Measurements from ENCODE around the gene MED13L.

Gene MED13L

GRCh38 chr12:115944392-115944742, 333.1 kb downstream of the MED13L start:
- no peak for DNase-seq (ENCODE audit: low read depth in 2 of 2)

- DNase-seq (ENCODE audit: low read depth in 2 of 2): no peak
Observed at GRCh38 chr12:115943630-115944391, 333.7 kb downstream of the MED13L start.

GRCh38 chr12:115943310-115943629, 334.2 kb downstream of the MED13L start:
- DNase-seq (ENCODE audit: low read depth in 2 of 2): no peak

- DNase-seq (ENCODE audit: low read depth in 2 of 2): no peak
Observed at GRCh38 chr12:115942346-115942745, 335.1 kb downstream of the MED13L start.

- no peak for DNase-seq (ENCODE audit: low read depth in 2 of 2)
Observed at GRCh38 chr12:115941362-115941761, 336.1 kb downstream of the MED13L start.

GRCh38 chr12:115938794-115939377, 338.6 kb downstream of the MED13L start:
- no peak for DNase-seq (ENCODE audit: low read depth in 2 of 2)

- no peak for DNase-seq (ENCODE audit: low read depth in 2 of 2)
Observed at GRCh38 chr12:115936997-115937916, 340.2 kb downstream of the MED13L start.

- no peak for DNase-seq (ENCODE audit: low read depth in 2 of 2)
Observed at GRCh38 chr12:115934877-115935276, 342.6 kb downstream of the MED13L start.

GRCh38 chr12:115934046-115934445, 343.4 kb downstream of the MED13L start:
- no peak for DNase-seq (ENCODE audit: low read depth in 2 of 2)

GRCh38 chr12:115932066-115932465, 345.4 kb downstream of the MED13L start:
- DNase-seq (ENCODE audit: low read depth in 2 of 2): no peak

GRCh38 chr12:115930336-115930735, 347.2 kb downstream of the MED13L start:
- DNase-seq (ENCODE audit: low read depth in 2 of 2): no peak

GRCh38 chr12:115926037-115926670, 351.3 kb downstream of the MED13L start:
- no peak for DNase-seq (ENCODE audit: low read depth in 2 of 2)

- DNase-seq (ENCODE audit: low read depth in 2 of 2): no peak
Observed at GRCh38 chr12:115923851-115924250, 353.6 kb downstream of the MED13L start.

- no peak for DNase-seq (ENCODE audit: low read depth in 2 of 2)
Observed at GRCh38 chr12:115922952-115923564, 354.4 kb downstream of the MED13L start.

- no peak for DNase-seq (ENCODE audit: low read depth in 2 of 2)
Observed at GRCh38 chr12:115920395-115921183, 356.9 kb downstream of the MED13L start.

- DNase-seq (ENCODE audit: low read depth in 2 of 2): no peak
Observed at GRCh38 chr12:115918763-115919162, 358.7 kb downstream of the MED13L start.

GRCh38 chr12:115916910-115917668, 360.4 kb downstream of the MED13L start:
- DNase-seq (ENCODE audit: low read depth in 2 of 2): peak; percentile 39 to 71

- DNase-seq (ENCODE audit: low read depth in 2 of 2): no peak
Observed at GRCh38 chr12:115914122-115914521, 363.4 kb downstream of the MED13L start.

GRCh38 chr12:115912440-115912839, 365.1 kb downstream of the MED13L start:
- DNase-seq (ENCODE audit: low read depth in 2 of 2): no peak

- no peak for DNase-seq (ENCODE audit: low read depth in 2 of 2)
Observed at GRCh38 chr12:115911360-115911759, 366.1 kb downstream of the MED13L start.
